HEK293T (cell line): ENCODE results near the gene THSD7A.

Experiments used
- PKNOX1 ChIP-seq: fragments of 450-650 bp; IDR thresholded peaks from 2 replicates; pipeline ENCODE4 v1.6.1; 2016
- SUZ12 ChIP-seq: fragments of 450-650 bp; IDR thresholded peaks from 2 replicates; pipeline ENCODE4 v1.6.1; 2016; ENCODE audit warnings: mild to moderate bottlenecking

DNA sequence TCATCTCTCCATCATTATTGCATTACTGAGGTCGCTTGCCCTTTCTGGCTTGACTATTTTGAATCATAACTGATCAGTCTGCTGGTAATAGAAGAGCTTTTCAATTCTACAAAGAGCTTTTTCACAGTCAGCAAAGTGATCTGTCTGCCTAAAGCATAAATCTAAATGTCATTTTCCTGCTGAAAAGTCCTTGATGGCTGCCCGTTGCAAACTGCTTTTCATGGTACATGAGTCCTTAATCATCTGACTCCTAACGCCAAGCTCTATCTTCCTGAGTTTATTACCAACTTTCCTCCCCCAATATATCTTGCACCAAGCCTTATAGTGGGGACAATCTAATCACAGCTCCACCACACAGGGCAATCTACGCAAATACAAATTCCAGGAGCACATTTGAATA lies 39.8 kb downstream of the THSD7A start:
- TF ChIP-seq PKNOX1 (no peak), SUZ12 (no peak)
